Ovary (tissue), 3 donors: ENCODE results near the gene ZFYVE26.

ENCODE experiments used
- CTCF ChIP-seq, 3 donors: fragments of 450-650 bp in 2 of 3; fragments of 200-600 bp in 1 of 3; IDR thresholded peaks; one replicate each; pipeline versions ENCODE4 v1.5.1 to v1.8.0; 2016 to 2022; ENCODE audit warnings: antibody characterized with exemption in 3 of 3, mild to moderate bottlenecking in 1 of 3
- EP300 ChIP-seq: sonication (generic); formaldehyde crosslinking; IDR thresholded peaks from one replicate; pipeline ENCODE4 v1.6.1; 2017; ENCODE audit warnings: antibody characterized with exemption
- POLR2A ChIP-seq: fragments of 450-650 bp; IDR thresholded peaks from one replicate; pipeline ENCODE4 v1.6.1; 2017; ENCODE audit warnings: antibody characterized with exemption, mild to moderate bottlenecking, moderate library complexity
- donor health status: DM: no; HTN: no; CAD: no.

- TF ChIP-seq CTCF (IDR thresholded peaks at IDR 0.05), result no peak
- no peak for TF ChIP-seq POLR2A
- TF ChIP-seq EP300, result no peak
Observed at GRCh38 chr14:67749341-67750084, 66.9 kb downstream of the ZFYVE26 start.
